ENCODE measurements around the gene GTF3C4.
"Not testable (repeated sequence)": the region's sequence is repeated elsewhere in the genome, so short reads cannot be mapped to it uniquely, and the experiment has no call there.

The GTF3C4 gene

DNA sequence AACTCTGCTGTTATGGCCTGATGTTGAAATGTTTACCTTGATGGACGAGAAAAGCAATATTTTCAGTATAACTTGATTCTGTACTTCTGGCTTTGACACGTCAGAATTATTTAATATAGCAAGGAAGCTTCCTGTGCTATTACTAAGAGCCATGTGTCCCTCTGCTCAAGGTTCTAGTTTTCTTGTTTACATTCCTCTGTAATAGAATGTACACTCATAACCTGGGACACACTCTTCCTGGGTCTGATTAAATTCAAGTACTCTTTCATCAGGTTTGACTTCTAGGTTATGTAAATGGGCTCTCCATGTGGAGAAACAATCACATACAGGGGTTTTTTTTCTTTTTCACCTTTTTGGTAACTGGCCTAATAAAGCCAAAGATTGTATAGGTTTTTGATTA, 33.1 kb downstream of the GTF3C4 start:
- no peak for DNase-seq

DNA sequence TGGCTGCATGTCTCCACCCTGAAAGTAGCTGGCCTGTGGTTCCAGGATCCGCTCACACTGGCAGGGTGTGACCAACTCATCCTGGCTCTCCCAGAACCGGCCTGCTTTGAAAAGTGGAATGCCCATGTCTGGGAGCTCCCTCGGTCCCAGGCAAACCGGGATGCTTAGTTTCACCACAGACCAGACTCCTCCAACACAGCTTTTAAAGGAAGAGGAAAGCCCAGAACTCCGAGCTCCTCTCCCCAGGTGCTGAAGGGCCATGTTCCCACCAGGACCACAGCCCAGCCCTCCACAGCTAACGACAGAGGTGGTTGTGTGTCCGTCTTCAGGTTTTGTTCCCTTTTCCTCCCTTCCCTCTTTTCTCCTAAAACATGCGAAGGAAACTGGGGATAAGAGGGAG, 38.0 kb downstream of the GTF3C4 start:
- DNase-seq: no peak

- DNase-seq: no peak
Measured at GRCh38 chr9:132708769-132709430, 38.6 kb downstream of the GTF3C4 start.

- DNase-seq: no peak
Measured at GRCh38 chr9:132710333-132710732, 40.1 kb downstream of the GTF3C4 start.

- DNase-seq: not testable (repeated sequence)
Measured at GRCh38 chr9:132711152-132711551, 40.9 kb downstream of the GTF3C4 start.

DNA sequence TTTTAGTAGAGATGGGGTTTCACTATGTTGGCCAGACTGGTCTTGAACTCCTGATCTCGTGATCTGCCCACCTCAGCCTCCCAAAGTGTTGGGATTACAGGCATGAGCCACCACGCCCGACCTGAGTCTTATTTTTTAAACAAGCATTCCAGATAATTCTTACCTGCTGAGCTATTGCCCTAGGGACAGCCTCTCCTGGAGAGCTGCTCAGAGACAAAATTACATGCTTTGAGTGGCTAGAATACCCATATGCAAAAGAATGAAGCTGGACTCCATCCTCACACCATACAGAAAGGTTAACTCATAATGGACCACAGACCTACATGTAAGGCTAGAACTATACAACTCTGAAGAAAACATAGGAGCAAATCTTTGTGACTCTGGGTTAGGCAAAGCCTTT, 41.6 kb downstream of the GTF3C4 start:
- no peak for DNase-seq

GRCh38 chr9:132712753-132713152, 42.5 kb downstream of the GTF3C4 start:
- DNase-seq: no peak

- DNase-seq: no peak
Measured at GRCh38 chr9:132716007-132716406, 45.7 kb downstream of the GTF3C4 start.

- DNase-seq: no peak
Measured at GRCh38 chr9:132717326-132717945, 47.2 kb downstream of the GTF3C4 start.

- DNase-seq: not testable (repeated sequence)
Measured at GRCh38 chr9:132718381-132718928, 48.2 kb downstream of the GTF3C4 start.

DNA sequence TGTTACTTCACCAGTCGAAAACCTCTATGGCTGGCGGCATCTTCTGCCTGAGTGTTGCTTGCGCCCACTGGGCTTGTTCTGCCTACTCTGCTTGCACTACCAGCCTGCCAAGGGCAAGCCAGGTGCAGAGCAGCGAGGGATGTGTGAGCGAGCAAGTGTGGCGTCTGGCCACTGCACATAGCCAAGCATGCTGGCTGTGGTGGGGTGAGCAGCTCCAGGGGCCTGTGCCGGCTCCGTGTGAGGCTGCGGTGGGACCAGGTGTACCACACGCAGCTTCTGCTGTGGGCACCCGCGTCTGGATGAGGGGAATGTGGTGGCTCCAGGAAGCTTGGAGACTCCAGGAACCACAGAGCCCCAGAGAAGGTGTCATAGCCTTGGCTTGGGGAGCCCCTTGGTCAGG, 51.4 kb downstream of the GTF3C4 start:
- no peak for DNase-seq

GRCh38 chr9:132722564-132723065, 52.4 kb downstream of the GTF3C4 start:
- no peak for DNase-seq

GRCh38 chr9:132723809-132724208, 53.5 kb downstream of the GTF3C4 start:
- DNase-seq: no peak

GRCh38 chr9:132725306-132725705, 55.0 kb downstream of the GTF3C4 start:
- DNase-seq: no peak

DNA sequence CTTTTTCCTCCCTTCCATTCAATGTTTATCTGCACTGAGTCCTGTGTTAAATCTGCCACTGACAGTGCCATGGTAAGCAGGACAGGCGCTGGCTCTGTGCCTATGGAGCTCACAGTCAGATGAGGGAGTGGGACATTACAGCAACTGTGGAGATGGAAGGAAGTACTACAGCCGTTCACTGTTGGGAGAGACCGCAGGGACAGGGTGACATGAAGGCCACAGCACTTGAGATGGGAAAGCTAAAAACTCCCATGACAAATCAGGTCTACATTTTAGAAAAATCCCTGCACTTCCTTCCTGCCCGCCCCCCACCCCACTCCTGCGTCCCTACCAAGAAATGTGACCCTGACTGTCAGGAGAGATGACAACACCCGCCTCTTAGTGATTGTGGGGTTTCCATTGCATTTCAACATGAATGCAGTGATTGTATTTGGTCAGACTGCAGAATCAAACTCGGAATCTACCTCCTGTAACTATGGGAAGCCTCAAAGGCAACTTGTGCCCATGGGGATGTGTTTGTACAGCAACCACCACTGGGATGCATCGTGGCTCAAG, 56.4 kb downstream of the GTF3C4 start:
- DNase-seq: no peak

- no peak for DNase-seq
Measured at GRCh38 chr9:132728071-132728470, 57.8 kb downstream of the GTF3C4 start.

- no peak for DNase-seq
Measured at GRCh38 chr9:132728497-132728896, 58.2 kb downstream of the GTF3C4 start.

DNA sequence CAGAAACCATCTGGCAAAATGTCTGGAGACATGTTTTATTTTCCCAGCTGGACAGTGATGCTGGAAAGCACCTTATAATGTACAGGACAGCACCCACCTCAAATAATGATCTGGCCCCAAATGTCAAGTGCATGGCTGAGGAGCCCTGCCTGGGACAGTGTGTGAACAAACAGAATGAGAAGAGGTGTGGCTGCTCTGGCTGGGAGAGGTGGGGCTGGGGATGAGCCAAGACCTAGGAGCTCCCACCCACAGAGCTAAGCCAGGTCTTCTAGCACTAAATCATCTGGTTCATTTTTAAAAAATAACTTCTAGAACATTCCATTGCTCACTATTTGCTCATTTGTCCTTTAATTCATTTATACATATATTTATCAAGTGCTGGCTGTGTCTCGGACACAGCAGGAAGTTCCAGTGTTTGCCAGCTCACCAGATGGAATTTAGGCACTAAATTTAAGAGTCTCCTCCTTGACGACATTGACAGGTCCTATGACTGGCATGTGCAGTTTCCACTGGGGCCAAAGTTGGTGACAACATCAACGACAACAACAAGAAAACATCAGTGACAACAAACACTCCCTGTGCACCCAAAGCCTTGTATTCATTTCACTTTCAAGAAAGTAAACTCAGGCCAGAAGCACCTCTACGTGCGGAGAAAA, 59.1 kb downstream of the GTF3C4 start:
- DNase-seq: no peak

DNA sequence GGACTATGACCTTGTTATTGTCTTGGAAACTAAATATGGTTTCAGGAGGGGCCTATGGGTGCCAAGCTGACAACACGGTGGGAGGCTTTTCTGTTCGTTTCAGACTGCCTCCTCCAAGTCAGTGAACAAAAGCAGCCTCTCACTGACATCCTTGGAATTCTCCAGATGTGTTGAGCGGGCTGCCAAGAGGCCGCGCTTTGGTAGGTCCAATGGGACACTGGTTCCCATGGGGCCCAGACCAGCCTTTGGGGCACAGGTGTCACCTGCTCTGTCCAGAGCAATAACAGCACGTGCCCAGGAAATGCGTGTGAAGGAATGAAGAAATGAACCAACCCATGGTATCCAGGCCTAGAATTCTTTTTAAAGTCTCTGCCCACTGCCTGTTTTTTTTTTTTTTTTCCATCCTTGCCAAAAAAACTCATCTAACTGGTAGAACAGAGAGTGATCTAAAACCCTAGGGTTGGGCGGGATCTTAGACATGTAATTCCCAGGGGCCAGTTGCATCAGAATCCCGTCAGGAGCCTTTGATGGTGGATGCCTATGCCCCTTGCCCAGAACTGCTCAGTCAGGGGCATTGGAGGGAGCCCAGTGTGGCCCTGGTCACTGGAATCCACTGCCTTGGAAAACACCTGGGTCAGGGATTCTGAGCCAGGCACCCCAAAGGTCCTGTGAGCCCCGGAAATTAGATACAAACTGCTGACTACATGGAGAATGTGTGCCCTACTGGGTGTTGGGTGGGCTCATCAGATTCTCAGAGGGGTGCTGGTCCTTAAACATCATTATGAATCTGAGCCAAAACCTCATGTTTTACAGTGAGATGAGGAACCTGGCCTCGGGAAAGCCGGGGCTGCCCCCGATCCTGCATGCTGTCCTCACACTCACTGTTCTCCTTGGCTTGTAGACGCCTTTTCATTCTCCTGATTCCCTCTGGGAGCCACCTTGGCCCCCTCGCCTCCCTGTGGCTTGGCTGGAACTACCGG, 60.1 kb downstream of the GTF3C4 start:
- DNase-seq: no peak

DNA sequence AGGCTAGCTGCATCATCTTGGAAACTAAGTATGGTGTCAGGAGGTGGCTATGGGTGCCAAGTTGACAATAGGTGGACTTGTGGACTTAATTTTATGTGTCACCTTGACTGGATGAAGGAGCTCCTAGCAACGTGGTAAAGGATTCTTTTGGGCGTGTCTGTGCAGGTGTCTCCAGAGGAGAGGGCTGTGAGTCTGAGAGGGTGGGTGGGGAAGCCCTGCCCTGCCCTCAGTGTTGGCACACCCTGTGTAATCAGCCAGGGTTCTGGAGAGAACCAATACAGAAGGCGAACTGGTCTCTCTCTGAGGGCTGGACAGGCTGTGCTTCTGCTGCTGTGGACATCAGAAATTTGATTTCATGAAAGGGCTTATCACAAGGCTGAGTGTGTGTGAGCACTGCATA, 61.0 kb downstream of the GTF3C4 start:
- DNase-seq: no peak

GRCh38 chr9:132732326-132733259, 62.3 kb downstream of the GTF3C4 start:
- no peak for DNase-seq

Data from NCI-H510A (cell line).